Measurements from ENCODE around the gene LIPT2.
"Not testable (repeated sequence)": the region's sequence is repeated elsewhere in the genome, so short reads cannot be mapped to it uniquely, and the experiment has no call there.

Gene LIPT2

GRCh38 chr11:74520927-74521665 lies 27.6 kb upstream of the LIPT2 start:
- no peak for TF ChIP-seq POLR2A (IDR thresholded peaks at IDR 0.05; ENCODE audit: low read depth, low read length)
- no peak for FAIRE-seq

DNA sequence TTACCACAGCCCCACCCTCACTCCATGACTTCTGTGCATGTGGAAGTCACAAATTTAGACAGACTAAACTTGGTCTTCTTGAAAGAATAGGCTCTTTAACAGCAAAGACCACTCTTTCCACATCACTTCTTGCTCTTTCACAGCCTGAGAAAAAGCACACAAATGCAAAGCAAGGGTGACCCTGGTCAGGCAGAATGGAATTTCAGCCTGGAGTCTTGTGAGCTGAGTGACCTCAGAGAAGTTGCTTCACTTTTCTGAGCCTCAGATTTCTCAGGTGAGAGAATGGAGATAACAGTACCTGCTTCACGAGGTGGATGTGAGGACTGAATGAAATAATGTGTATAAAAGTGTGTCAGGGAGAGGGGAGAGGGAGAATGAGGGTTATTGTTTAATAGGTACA lies 26.8 kb upstream of the LIPT2 start:
- FAIRE-seq, result no peak
- no peak for TF ChIP-seq POLR2A (IDR thresholded peaks at IDR 0.05; ENCODE audit: low read depth, low read length)
- DNase-seq (ENCODE audit: insufficient read length, low spot score), result no peak

More at GRCh38 chr11:74520927-74521665, 27.6 kb upstream of the LIPT2 start:
- DNase-seq (ENCODE audit: insufficient read length, low spot score), result no peak

DNA sequence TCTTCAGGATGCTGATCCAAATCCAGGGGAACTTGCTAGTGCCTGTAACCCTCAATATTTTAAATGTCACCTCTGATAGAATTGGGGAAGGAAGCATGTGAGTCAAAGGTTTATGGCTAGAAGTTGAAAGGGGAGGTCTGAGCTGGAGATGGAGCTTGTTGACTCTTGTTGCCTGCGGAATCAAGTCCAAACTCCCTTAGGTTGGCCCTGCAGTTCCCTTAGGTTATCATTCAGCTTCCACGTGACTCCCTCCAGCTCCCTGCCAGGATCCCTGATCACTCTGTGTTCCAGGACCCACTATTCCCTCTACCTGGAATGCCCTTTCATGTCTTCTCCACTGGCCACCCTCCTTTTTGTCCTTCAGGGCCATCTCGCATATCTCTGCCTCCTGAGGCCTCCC lies 26.2 kb upstream of the LIPT2 start:
- TF ChIP-seq POLR2A (IDR thresholded peaks at IDR 0.05; ENCODE audit: low read depth, low read length), result no peak
- DNase-seq (ENCODE audit: insufficient read length, low spot score) (no peak), FAIRE-seq (no peak)

GRCh38 chr11:74517592-74517991 lies 24.1 kb upstream of the LIPT2 start:
- FAIRE-seq; DNase-seq (ENCODE audit: insufficient read length, low spot score): not testable (repeated sequence)

DNA sequence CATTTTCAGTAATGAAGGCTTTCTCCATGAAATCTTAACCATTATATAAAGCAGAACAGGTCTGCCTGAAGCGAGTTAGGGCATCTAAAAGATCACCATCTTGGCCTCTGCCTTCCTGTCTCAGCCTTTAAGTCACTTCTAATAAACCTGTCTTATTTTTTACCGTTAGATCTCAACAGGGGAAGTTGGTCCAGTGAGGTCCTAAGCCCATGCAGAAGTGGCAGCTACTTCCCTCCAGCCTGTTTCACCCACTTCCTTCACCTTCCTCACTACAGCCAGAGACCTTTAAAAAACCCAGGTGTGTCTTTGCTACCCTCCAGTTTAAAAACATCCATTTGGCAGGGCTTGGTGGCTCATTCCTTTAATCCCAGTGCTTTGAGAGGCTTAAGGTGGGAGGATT lies 14.1 kb upstream of the LIPT2 start:
- no peak for FAIRE-seq
- no peak for TF ChIP-seq POLR2A (IDR thresholded peaks at IDR 0.05; ENCODE audit: low read depth, low read length)
- no peak for DNase-seq (ENCODE audit: insufficient read length, low spot score)

- TF ChIP-seq POLR2A (IDR thresholded peaks at IDR 0.05; ENCODE audit: low read depth, low read length), result no peak
- no peak for FAIRE-seq
Observed at GRCh38 chr11:74506823-74507222, 13.3 kb upstream of the LIPT2 start.

GRCh38 chr11:74505911-74506310 lies 12.4 kb upstream of the LIPT2 start:
- FAIRE-seq, result no peak
- DNase-seq (ENCODE audit: insufficient read length, low spot score), result no peak
- no peak for TF ChIP-seq POLR2A (IDR thresholded peaks at IDR 0.05; ENCODE audit: low read depth, low read length)

More at GRCh38 chr11:74506823-74507222, 13.3 kb upstream of the LIPT2 start:
- no peak for DNase-seq (ENCODE audit: insufficient read length, low spot score)

DNA sequence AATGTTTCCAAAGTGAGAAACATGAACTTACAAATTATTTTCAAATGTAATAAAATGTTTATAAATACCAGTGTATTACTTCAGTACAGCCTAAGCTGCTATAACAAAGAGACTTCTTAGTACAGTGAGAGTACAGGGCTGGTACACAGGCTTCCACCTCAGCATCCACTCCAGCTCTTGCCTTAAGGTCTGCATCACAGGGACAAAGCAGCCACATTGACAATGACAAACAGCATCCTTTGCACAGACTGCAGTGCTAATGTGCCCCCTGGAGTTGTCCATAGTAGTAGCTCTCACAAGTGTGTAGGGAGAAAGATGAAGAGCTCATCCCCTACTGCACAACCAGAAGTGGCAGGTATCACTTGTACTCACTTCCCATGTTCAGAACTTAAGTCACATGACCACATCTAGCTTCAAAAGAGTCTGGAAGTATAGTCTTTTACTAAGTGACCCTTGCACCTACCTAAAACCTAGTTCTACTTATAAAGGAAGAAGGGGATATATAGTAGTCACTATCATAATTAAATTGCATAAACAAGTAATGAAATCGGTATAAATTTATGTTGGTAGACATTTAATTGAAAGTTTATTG lies 10.7 kb upstream of the LIPT2 start:
- FAIRE-seq (no peak), DNase-seq (ENCODE audit: insufficient read length, low spot score) (no peak)
- no peak for TF ChIP-seq POLR2A (IDR thresholded peaks at IDR 0.05; ENCODE audit: low read depth, low read length)

GRCh38 chr11:74494916-74495315 lies 1.4 kb upstream of the LIPT2 start:
- DNase-seq (ENCODE audit: insufficient read length, low spot score), result no peak
- TF ChIP-seq POLR2A (IDR thresholded peaks at IDR 0.05; ENCODE audit: low read depth, low read length), result no peak
- no peak for FAIRE-seq

- FAIRE-seq (no peak), DNase-seq (ENCODE audit: insufficient read length, low spot score) (peak; percentile 23)
- no peak for TF ChIP-seq POLR2A (IDR thresholded peaks at IDR 0.05; ENCODE audit: low read depth, low read length)
Observed at GRCh38 chr11:74493791-74494630, 487 bp upstream of the LIPT2 start.

- FAIRE-seq (no peak), DNase-seq (ENCODE audit: insufficient read length, low spot score) (no peak)
- TF ChIP-seq POLR2A (IDR thresholded peaks at IDR 0.05; ENCODE audit: low read depth, low read length), result no peak
Observed at GRCh38 chr11:74492084-74492483, 1.4 kb downstream of the LIPT2 start.

GRCh38 chr11:74490941-74491340 lies 2.6 kb downstream of the LIPT2 start:
- no peak for DNase-seq (ENCODE audit: insufficient read length, low spot score)
- no peak for FAIRE-seq
- no peak for TF ChIP-seq POLR2A (IDR thresholded peaks at IDR 0.05; ENCODE audit: low read depth, low read length)

GRCh38 chr11:74487875-74488274 lies 5.6 kb downstream of the LIPT2 start:
- no peak for FAIRE-seq
- DNase-seq (ENCODE audit: insufficient read length, low spot score), result no peak
- TF ChIP-seq POLR2A (IDR thresholded peaks at IDR 0.05; ENCODE audit: low read depth, low read length), result no peak

DNA sequence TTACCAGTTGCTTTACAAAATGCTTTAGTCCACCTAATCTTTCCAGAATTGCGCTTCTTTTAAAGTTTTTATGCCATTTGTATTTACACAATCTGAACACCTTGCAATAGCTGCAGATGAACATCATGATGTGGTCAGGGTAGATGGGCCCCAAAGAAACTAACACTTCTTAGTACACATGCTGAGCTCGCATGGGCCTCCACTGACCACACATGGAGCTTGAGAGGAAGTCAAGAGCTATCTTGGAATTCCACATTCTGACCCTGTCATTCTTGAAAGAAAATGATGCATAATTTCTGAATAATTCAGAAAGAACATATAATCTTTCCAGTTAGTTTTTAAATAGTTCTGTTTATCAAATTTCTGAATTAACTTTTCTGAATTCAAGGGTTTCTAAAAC lies 7.7 kb downstream of the LIPT2 start:
- FAIRE-seq, result no peak
- no peak for DNase-seq (ENCODE audit: insufficient read length, low spot score)
- TF ChIP-seq POLR2A (IDR thresholded peaks at IDR 0.05; ENCODE audit: low read depth, low read length), result no peak

Data from H54 (cell line).